Right lobe of liver (tissue), 4 donors: Measurements from ENCODE around the gene HDAC9.

ENCODE experiments used
- CTCF ChIP-seq, 4 donors: fragments of 200-600 bp in 3 of 4; fragments of 450-650 bp in 1 of 4; IDR thresholded peaks; one replicate each; pipeline versions ENCODE4 v1.5.1 to v1.8.0; 2016 to 2022; ENCODE audit warnings: antibody characterized with exemption in 4 of 4, mild to moderate bottlenecking in 2 of 4
- POLR2A ChIP-seq: fragments of 450-650 bp; IDR thresholded peaks from one replicate; pipeline ENCODE4 v1.6.1; 2017; ENCODE audit warnings: antibody characterized with exemption, mild to moderate bottlenecking
- donor health status: DM: no; HTN: no; CAD: no.
- donor health status: DM: no; HTN: no; CAD: no.
- donor health status: DM: no; HTN: yes; CAD: no.

DNA sequence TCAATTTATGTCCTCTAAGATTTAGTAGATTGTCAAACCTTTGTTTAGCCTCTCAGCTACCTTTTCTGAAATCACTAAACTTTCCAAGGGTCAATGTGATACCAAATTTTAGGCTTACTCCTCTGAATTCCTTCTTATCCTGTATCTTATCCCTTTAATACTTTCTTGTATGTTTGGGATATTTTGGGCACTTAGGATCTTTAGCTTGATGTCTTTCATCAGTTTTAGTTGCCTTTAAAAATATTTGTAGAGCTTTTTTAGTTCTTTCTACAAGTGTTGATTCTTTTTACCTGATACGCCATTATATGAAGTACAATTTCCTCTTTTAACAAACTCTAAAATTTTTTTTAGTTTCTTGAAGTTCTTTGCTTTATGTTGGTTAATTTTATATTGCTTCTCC lies 30.7 kb upstream of the HDAC9 start:
- TF ChIP-seq CTCF (IDR thresholded peaks at IDR 0.05): no peak
- TF ChIP-seq POLR2A: no peak
